Activated CD4-positive, alpha-beta T cell treated with anti-CD3 and anti-CD28 coated beads, Interleukin-2, amount 50 U/mL, for 4 hours (primary cell): ENCODE data around the gene LRRC3.

ENCODE experiments used
- DNase-seq, 2 experiments: peaks; one replicate each; pipeline ENCODE4 v3.0.0-alpha.2; 2020

Gene LRRC3

GRCh38 chr21:44480200-44481053 lies 25.1 kb downstream of the LRRC3 start:
- no peak for DNase-seq

- no peak for DNase-seq
Observed at GRCh38 chr21:44482581-44483287, 27.4 kb downstream of the LRRC3 start.

- no peak for DNase-seq
Observed at GRCh38 chr21:44483288-44484237, 28.3 kb downstream of the LRRC3 start.

- no peak for DNase-seq
Observed at GRCh38 chr21:44484498-44485253, 29.4 kb downstream of the LRRC3 start.

- DNase-seq, result no peak
Observed at GRCh38 chr21:44485254-44485793, 30.0 kb downstream of the LRRC3 start.

- DNase-seq, result no peak
Observed at GRCh38 chr21:44485796-44486195, 30.5 kb downstream of the LRRC3 start.

- no peak for DNase-seq
Observed at GRCh38 chr21:44486302-44486701, 31.0 kb downstream of the LRRC3 start.

- DNase-seq, result peak; percentile 34 to 38
Observed at GRCh38 chr21:44487831-44488230, 32.5 kb downstream of the LRRC3 start.

- DNase-seq, result no peak
Observed at GRCh38 chr21:44489962-44490361, 34.7 kb downstream of the LRRC3 start.

- no peak for DNase-seq
Observed at GRCh38 chr21:44490405-44490804, 35.1 kb downstream of the LRRC3 start.

- no peak for DNase-seq
Observed at GRCh38 chr21:44490816-44491215, 35.5 kb downstream of the LRRC3 start.

GRCh38 chr21:44492567-44493385 lies 37.5 kb downstream of the LRRC3 start:
- DNase-seq, result no peak

- no peak for DNase-seq
Observed at GRCh38 chr21:44494418-44494817, 39.1 kb downstream of the LRRC3 start.

GRCh38 chr21:44494956-44495355 lies 39.6 kb downstream of the LRRC3 start:
- no peak for DNase-seq

GRCh38 chr21:44495611-44496563 lies 40.6 kb downstream of the LRRC3 start:
- DNase-seq, result no peak

- DNase-seq, result no peak
Observed at GRCh38 chr21:44496564-44497550, 41.5 kb downstream of the LRRC3 start.

- no peak for DNase-seq
Observed at GRCh38 chr21:44497703-44498126, 42.4 kb downstream of the LRRC3 start.
